ENCODE results near the gene MESP2. TPM values are rescaled to one million over a fixed set of nuclear protein-coding genes. Genes with fewer than 3 reads are reported as not detected.

The MESP2 gene
- total and polyA plus RNA-seq, 2 donors (not counting 1 experiment from before 2014, with no cell fraction given) = 0.99 TPM; not detected in 1

GRCh38 chr15:89777073-89777751 is 1.1 kb downstream of the MESP2 start:
- DNase-seq (ENCODE audit: low read depth in 2 of 2) = no peak
- Histone ChIP-seq H3K9ac (ENCODE audit: insufficient read depth, low read length) (no peak overlapping the region), H3K4me1 (ENCODE audit: control insufficient read depth, extremely low read depth, insufficient read depth, low read length) (peaks cover 3% of the 10 kb centered on the region), H4K20me1 (ENCODE audit: control insufficient read depth, extremely low read depth, insufficient read depth, low read length) (no peaks in the 10 kb centered on the region), H3K79me2 (ENCODE audit: control insufficient read depth, insufficient read depth, low read length) (no peaks in the 10 kb centered on the region), H3K9me3 (ENCODE audit: control insufficient read depth, insufficient read depth, low read depth, low read length) (no peaks in the 10 kb centered on the region), H2AFZ (ENCODE audit: low read length) (no peak overlapping the region), H3K36me3 (ENCODE audit: control insufficient read depth, insufficient read depth, low read length) (no peaks in the 10 kb centered on the region), H3K4me3 (replicated peaks in 1 of 4; ENCODE audit: control extremely low read depth in 1 of 4, insufficient read depth in 1 of 4, low read depth in 3 of 4, low read length in 4 of 4) (no peak overlapping the region), H3K27me3 (ENCODE audit: control insufficient read depth, insufficient read depth, low read length) (no peaks in the 10 kb centered on the region), H3K4me2 (ENCODE audit: extremely low read depth, insufficient read depth, low read length) (no peak overlapping the region), H3K27ac (ENCODE audit: insufficient read depth, low read length) (no peak overlapping the region)
- TF ChIP-seq EZH2 (IDR thresholded peaks at IDR 0.05; ENCODE audit: low read length, missing control alignments) (no peak), CTCF (conservative IDR thresholded peaks at IDR 0.05 in 1 of 2, IDR thresholded peaks at IDR 0.05 in 1 of 2; ENCODE audit: low read depth in 1 of 2, low read length in 2 of 2) (no peak)

GRCh38 chr15:89777782-89778380 is 1.7 kb downstream of the MESP2 start:
- DNase-seq (ENCODE audit: low read depth in 2 of 2) = no peak
- H3K4me3 ChIP-seq (replicated peaks in 1 of 4; ENCODE audit: control extremely low read depth in 1 of 4, insufficient read depth in 1 of 4, low read depth in 3 of 4, low read length in 4 of 4) = no peak overlapping the region
- no peak for TF ChIP-seq EZH2 (IDR thresholded peaks at IDR 0.05; ENCODE audit: low read length, missing control alignments)
- no peak for TF ChIP-seq CTCF (conservative IDR thresholded peaks at IDR 0.05 in 1 of 2, IDR thresholded peaks at IDR 0.05 in 1 of 2; ENCODE audit: low read depth in 1 of 2, low read length in 2 of 2)

GRCh38 chr15:89778861-89779260 is 2.7 kb downstream of the MESP2 start:
- H3K4me1 ChIP-seq (ENCODE audit: control insufficient read depth, extremely low read depth, insufficient read depth, low read length) = peaks cover 3% of the 10 kb centered on the region
- DNase-seq (ENCODE audit: low read depth in 2 of 2) = no peak
- H3K4me2 ChIP-seq (ENCODE audit: extremely low read depth, insufficient read depth, low read length) = no peak overlapping the region
- H3K27ac ChIP-seq (ENCODE audit: insufficient read depth, low read length) = no peak overlapping the region
- H3K9me3 ChIP-seq (ENCODE audit: control insufficient read depth, insufficient read depth, low read depth, low read length) = no peaks in the 10 kb centered on the region
- TF ChIP-seq CTCF (conservative IDR thresholded peaks at IDR 0.05 in 1 of 2, IDR thresholded peaks at IDR 0.05 in 1 of 2; ENCODE audit: low read depth in 1 of 2, low read length in 2 of 2) (no peak), EZH2 (IDR thresholded peaks at IDR 0.05; ENCODE audit: low read length, missing control alignments) (no peak)
- no peak overlapping the region for H3K9ac ChIP-seq (ENCODE audit: insufficient read depth, low read length)
- H3K27me3 ChIP-seq (ENCODE audit: control insufficient read depth, insufficient read depth, low read length) = no peaks in the 10 kb centered on the region
- H2AFZ ChIP-seq (ENCODE audit: low read length) = no peak overlapping the region
- H4K20me1 ChIP-seq (ENCODE audit: control insufficient read depth, extremely low read depth, insufficient read depth, low read length) = no peaks in the 10 kb centered on the region
- no peak overlapping the region for H3K4me3 ChIP-seq (replicated peaks in 1 of 4; ENCODE audit: control extremely low read depth in 1 of 4, insufficient read depth in 1 of 4, low read depth in 3 of 4, low read length in 4 of 4)
- H3K79me2 ChIP-seq (ENCODE audit: control insufficient read depth, insufficient read depth, low read length) = no peaks in the 10 kb centered on the region
- H3K36me3 ChIP-seq (ENCODE audit: control insufficient read depth, insufficient read depth, low read length) = no peaks in the 10 kb centered on the region

More at GRCh38 chr15:89777782-89778380, 1.7 kb downstream of the MESP2 start:
- Histone ChIP-seq H3K27ac (ENCODE audit: insufficient read depth, low read length) (no peak overlapping the region), H3K4me1 (ENCODE audit: control insufficient read depth, extremely low read depth, insufficient read depth, low read length) (peaks cover 3% of the 10 kb centered on the region), H2AFZ (ENCODE audit: low read length) (no peak overlapping the region), H3K9me3 (ENCODE audit: control insufficient read depth, insufficient read depth, low read depth, low read length) (no peaks in the 10 kb centered on the region), H3K36me3 (ENCODE audit: control insufficient read depth, insufficient read depth, low read length) (no peaks in the 10 kb centered on the region), H3K4me2 (ENCODE audit: extremely low read depth, insufficient read depth, low read length) (no peak overlapping the region), H3K9ac (ENCODE audit: insufficient read depth, low read length) (no peak overlapping the region), H3K27me3 (ENCODE audit: control insufficient read depth, insufficient read depth, low read length) (no peaks in the 10 kb centered on the region), H4K20me1 (ENCODE audit: control insufficient read depth, extremely low read depth, insufficient read depth, low read length) (no peaks in the 10 kb centered on the region), H3K79me2 (ENCODE audit: control insufficient read depth, insufficient read depth, low read length) (no peaks in the 10 kb centered on the region)
